Pancreas (tissue), 10 donors: ENCODE data around the gene MYH2. TPM values are rescaled to one million over a fixed set of nuclear protein-coding genes. Genes with fewer than 3 reads are reported as not detected.
"Not testable (repeated sequence)": the region's sequence is repeated elsewhere in the genome, so short reads cannot be mapped to it uniquely, and the experiment has no call there.

Experiments used
- ATAC-seq, 4 donors: fragments of 200-7000 bp; cut with Tn5 transposase; one replicate each; pipeline versions ENCODE4 v1.8.0 to v1.9.1; 2020; ENCODE audit warnings: mild to moderate bottlenecking in 4 of 4, moderate library complexity in 4 of 4
- DNase-seq, 6 donors: peaks; one replicate each; pipeline ENCODE4 v3.0.0-alpha.2; 2020
- FAIRE-seq: peaks from 2 replicates; lab custom pipeline; 2012; peaks lifted over from hg19 to GRCh38; lab: Jason Lieb, UNC
- H3K27ac ChIP-seq, 4 donors: fragments of 200-600 bp; sonication (generic); 1 replicate in 3 of 4; 2 replicates in 1 of 4; pipeline versions ENCODE4 v1.5.0 to v1.8.0; 2020
- H3K27me3 ChIP-seq, 4 donors: fragments of 200-600 bp; one replicate each; pipeline ENCODE4 v1.8.0; 2021
- H3K36me3 ChIP-seq, 3 donors: fragments of 200-600 bp; sonication (generic) in 1 of 3; one replicate each; pipeline versions ENCODE4 v1.5.0 to v1.8.0; 2020 to 2021
- H3K4me1 ChIP-seq, 3 donors: fragments of 200-600 bp; one replicate each; pipeline ENCODE4 v1.8.0; 2021
- H3K4me3 ChIP-seq, 4 donors: fragments of 200-600 bp; sonication (generic) in 2 of 4; one replicate each; pipeline versions ENCODE4 v1.5.0 to v1.8.0; 2020 to 2021
- H3K9me3 ChIP-seq, 4 donors: fragments of 200-600 bp; one replicate each; pipeline ENCODE4 v1.8.0; 2021
- WGBS, 2 donors: extraction: QIAGEN DNeasy Blood & Tissue Kit; methylation state at CpG; one replicate each; pipeline ENCODE4 v1.1.7; 2013; 5-methylcytosine and 5-hydroxymethylcytosine counted together
- intact Hi-C, 3 donors: fragments of 100-400 bp; cut with DNase I; formaldehyde crosslinking; loops; one replicate each; pipeline versions ENCODE4 v1.11.1 to v1.14.2; 2022
- polyA plus RNA-seq, 2 donors: library from polyadenylated mRNA; stranded (reverse); fragments of 200-250 nt; gene quantifications; one replicate each; pipeline ENCODE4 v1.2.3, GENCODE V29; 2013
- total RNA-seq, 6 donors: library from RNA; stranded (reverse); fragmentation: NEBNext Ultra II Directional in 4 of 6; extraction: Animal tissue kit (Norgen Biotek cat#: 25700) in 4 of 6; gene quantifications; one replicate each; pipeline versions ENCODE4 v1.2.1 to v1.2.4, GENCODE V29; 2021 to 2023
- TF ChIP-seq, protein P1 (sequence below), 4 donors: fragments of 200-600 bp; sonication (generic) in 3 of 4; IDR thresholded peaks; one replicate each; pipeline versions ENCODE4 v1.5.0 to v1.8.0; 2021; ENCODE audit warnings: antibody characterized with exemption in 4 of 4
- donor health status: healthy with polysubstance abuse.
- donor health status: DM: no; HTN: no; CAD: no; lungs with moderate emphysema.
- donor health status: DM: no; HTN: no; CAD: no.
- donor health status: control.
- donor health status: control.
- donor health status: Bipolar disorder and iron deficiency.
- donor health status: DM: yes; HTN: yes; CAD: no.
- donor health status: DM: no; HTN: no; CAD: no.
- donor health status: DM: no; HTN: no; CAD: no.
- donor health status: DM: yes; HTN: yes; CAD: no.

The MYH2 gene
- total and polyA plus RNA-seq, 8 donors, result 0.05 TPM; not detected in 7

DNA sequence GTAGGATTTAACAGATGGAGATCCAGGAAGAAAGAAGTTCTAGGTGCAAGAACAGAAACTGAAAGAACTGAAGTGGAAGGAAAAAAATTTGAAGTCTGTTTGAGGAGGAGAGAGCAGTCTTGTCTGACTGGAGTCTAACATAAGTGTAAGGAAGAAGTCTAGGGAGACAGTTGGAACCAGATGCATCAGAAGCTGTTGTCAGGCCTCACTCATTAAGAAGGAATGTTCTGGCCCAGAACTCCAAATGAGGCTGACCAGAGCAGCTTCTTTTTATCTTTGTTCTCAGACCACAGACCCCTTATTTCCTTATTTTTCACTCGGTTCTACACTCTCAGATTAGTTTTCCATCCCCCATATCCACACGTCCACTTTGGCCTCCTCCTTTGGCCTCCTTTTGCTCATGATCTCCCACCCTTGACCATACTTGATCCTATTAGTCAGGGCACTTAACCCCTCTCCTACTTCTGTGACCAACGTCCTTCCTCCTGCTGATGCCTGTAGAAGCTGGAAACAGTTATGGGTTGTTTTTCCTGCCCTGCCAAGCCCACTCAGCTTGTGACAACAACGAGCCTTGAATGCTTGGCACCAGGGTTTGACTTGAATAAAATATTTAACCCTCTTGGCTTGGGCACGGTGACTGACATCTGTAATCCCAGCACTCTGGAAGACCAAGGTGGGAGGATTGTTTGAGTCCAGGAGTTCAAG lies 7.0 kb upstream of the MYH2 start:
- peak in 1 of 4 donors; percentile 63 for ATAC-seq
- no peaks in the 10 kb centered on the region for H3K36me3 ChIP-seq
- intact Hi-C loops, result no loop called here
- TF ChIP-seq, protein P1, sequence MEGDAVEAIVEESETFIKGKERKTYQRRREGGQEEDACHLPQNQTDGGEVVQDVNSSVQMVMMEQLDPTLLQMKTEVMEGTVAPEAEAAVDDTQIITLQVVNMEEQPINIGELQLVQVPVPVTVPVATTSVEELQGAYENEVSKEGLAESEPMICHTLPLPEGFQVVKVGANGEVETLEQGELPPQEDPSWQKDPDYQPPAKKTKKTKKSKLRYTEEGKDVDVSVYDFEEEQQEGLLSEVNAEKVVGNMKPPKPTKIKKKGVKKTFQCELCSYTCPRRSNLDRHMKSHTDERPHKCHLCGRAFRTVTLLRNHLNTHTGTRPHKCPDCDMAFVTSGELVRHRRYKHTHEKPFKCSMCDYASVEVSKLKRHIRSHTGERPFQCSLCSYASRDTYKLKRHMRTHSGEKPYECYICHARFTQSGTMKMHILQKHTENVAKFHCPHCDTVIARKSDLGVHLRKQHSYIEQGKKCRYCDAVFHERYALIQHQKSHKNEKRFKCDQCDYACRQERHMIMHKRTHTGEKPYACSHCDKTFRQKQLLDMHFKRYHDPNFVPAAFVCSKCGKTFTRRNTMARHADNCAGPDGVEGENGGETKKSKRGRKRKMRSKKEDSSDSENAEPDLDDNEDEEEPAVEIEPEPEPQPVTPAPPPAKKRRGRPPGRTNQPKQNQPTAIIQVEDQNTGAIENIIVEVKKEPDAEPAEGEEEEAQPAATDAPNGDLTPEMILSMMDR (IDR thresholded peaks at IDR 0.05), result no peak
- no peak overlapping the region for H3K4me3 ChIP-seq
- H3K9me3 ChIP-seq, result no peaks in the 10 kb centered on the region
- peaks cover 0 to 3% (median 0%) of the 10 kb centered on the region in 4 donors for H3K27me3 ChIP-seq
- DNase-seq, result no peak
- no peaks in the 10 kb centered on the region for H3K4me1 ChIP-seq
- no peak overlapping the region for H3K27ac ChIP-seq
- 38 to 49% methylated on average over 5 of the region's 5 CpGs for WGBS, 2 donors
- no peak for FAIRE-seq

DNA sequence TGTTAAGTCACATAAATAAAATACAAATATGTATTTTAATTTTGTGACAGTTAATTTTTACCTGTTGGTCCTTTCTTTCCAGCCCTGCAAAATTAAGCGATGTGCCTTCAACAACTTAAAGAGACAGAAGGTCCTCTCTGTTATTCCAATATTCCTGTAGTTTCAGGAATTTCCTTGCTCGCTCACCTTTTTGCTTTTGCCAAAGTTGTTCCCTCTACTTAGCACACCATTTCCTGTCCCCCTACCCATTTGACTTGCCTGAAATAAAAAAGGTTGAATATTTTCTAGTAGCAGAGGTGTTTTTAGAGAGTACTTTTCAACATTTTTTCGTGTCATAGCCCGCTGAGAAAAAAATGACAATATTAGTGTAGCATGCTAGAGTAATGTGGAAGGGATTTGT lies 556 bp upstream of the MYH2 start:
- Histone ChIP-seq H3K4me1 (no peaks in the 10 kb centered on the region), H3K9me3 (no peaks in the 10 kb centered on the region), H3K4me3 (no peak overlapping the region), H3K27me3 (peaks cover 0 to 13% (median 0%) of the 10 kb centered on the region in 4 donors), H3K36me3 (no peaks in the 10 kb centered on the region), H3K27ac (no peak overlapping the region)
- TF ChIP-seq, protein P1 (IDR thresholded peaks at IDR 0.05), result no peak
- intact Hi-C loops, result no loop called here
- DNase-seq (no peak), FAIRE-seq (no peak), ATAC-seq (no peak)
- 56 to 61% methylated on average over 4 of the region's 4 CpGs for WGBS, 2 donors

DNA sequence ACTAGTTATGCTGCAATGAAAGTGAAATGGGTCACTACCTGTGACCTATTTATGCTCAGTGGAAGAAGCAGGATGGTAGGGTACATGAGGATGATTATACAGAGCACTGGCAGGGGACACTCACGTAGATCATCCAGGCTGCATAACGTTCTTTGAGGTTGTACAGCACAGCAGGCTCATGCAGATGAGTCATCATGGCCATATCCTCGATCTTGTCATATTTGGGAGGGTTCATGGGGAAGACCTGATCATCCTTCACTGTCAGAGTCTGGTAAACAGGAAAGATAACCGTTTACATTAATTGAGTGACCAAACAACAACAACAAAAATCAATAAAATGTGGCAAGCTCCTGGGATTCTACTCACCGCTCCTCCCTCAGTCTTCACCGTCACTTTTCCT lies 2.1 kb downstream of the MYH2 start:
- no peaks in the 10 kb centered on the region for H3K4me1 ChIP-seq
- H3K4me3 ChIP-seq, result no peak overlapping the region
- TF ChIP-seq, protein P1 (IDR thresholded peaks at IDR 0.05), result no peak
- 61 to 76% methylated on average over 6 of the region's 6 CpGs for WGBS, 2 donors
- no peak for ATAC-seq
- H3K36me3 ChIP-seq, result no peaks in the 10 kb centered on the region
- DNase-seq, result no peak
- H3K27me3 ChIP-seq, result peaks cover 0 to 13% (median 2%) of the 10 kb centered on the region in 4 donors
- H3K9me3 ChIP-seq, result no peaks in the 10 kb centered on the region
- intact Hi-C loops, result no loop called here
- no peak overlapping the region for H3K27ac ChIP-seq
- FAIRE-seq, result no peak

- ATAC-seq, H3K36me3 ChIP-seq, H3K27ac ChIP-seq, FAIRE-seq, H3K27me3 ChIP-seq, intact Hi-C loops, DNase-seq, H3K4me3 ChIP-seq, H3K9me3 ChIP-seq, H3K4me1 ChIP-seq: not testable (repeated sequence)
- 50 to 58% methylated on average over 5 of the region's 5 CpGs for WGBS, 2 donors
Observed at GRCh38 chr17:10543486-10543885, 6.0 kb downstream of the MYH2 start.

DNA sequence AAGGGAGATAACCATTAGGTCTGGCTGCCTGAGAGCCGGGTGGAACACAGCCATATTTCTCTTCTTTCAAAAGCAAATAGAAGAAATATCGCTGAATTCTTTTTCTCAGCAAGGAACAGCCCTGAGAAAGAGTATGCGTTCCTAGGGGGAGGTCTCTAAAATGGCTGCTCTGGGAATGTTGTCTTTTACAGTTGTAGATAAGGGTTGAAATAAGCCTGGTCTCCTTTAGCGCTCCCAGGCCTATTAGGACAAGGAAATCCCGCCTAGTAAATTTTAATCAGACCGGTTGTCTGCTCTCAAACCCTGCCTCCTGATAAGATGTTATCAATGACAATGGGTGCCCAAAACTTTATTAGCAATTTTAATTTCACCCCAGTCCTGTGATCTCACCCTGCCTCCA lies 8.3 kb downstream of the MYH2 start:
- H3K4me1 ChIP-seq, FAIRE-seq, H3K36me3 ChIP-seq, H3K4me3 ChIP-seq, DNase-seq, H3K27me3 ChIP-seq, H3K9me3 ChIP-seq, ATAC-seq, H3K27ac ChIP-seq, intact Hi-C loops: not testable (repeated sequence)
- WGBS, 2 donors, result 80 to 81% methylated on average over 6 of the region's 6 CpGs

DNA sequence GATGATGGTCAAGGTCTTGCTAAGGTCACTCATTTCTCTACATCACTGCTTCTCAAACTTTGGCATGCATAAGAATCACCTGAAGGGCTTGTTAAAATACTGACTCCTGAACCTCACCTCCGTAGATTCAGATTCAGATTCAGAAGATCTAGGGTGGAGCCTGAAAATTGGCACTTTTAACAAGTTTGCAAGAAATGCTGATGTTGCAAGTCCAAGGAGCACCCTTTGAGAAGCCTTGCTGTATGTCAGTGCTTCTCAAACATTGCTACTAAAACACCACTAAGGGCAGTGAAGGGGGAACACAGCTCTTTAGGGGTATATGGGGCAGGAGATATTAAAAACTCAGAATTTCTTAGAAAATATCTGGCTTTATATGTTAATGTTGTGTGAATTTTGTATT lies 17.4 kb downstream of the MYH2 start:
- no peaks in the 10 kb centered on the region for H3K36me3 ChIP-seq
- ATAC-seq, result no peak
- DNase-seq, result no peak
- no peaks in the 10 kb centered on the region for H3K9me3 ChIP-seq
- no peaks in the 10 kb centered on the region for H3K4me1 ChIP-seq
- FAIRE-seq, result no peak
- WGBS, 2 donors, result 44 to 46% methylated on average over 1 of the region's 1 CpG
- peaks cover 0 to 3% (median 0%) of the 10 kb centered on the region in 4 donors for H3K27me3 ChIP-seq
- TF ChIP-seq, protein P1 (IDR thresholded peaks at IDR 0.05), result no peak
- no peak overlapping the region for H3K4me3 ChIP-seq
- intact Hi-C loops, result no loop called here
- no peak overlapping the region for H3K27ac ChIP-seq
